GM18873 (cell line): ENCODE data around the gene DDX24.

ENCODE experiments used
- ATAC-seq: cut with Tn5 transposase; IDR thresholded peaks from one replicate; pipeline ENCODE4 v1.9.1; 2021; ENCODE audit warnings: mild to moderate bottlenecking, moderate library complexity, moderate number of reproducible peaks; ENCODE audit not compliant: unreplicated experiment, low FRiP score

DDX24 gene

DNA sequence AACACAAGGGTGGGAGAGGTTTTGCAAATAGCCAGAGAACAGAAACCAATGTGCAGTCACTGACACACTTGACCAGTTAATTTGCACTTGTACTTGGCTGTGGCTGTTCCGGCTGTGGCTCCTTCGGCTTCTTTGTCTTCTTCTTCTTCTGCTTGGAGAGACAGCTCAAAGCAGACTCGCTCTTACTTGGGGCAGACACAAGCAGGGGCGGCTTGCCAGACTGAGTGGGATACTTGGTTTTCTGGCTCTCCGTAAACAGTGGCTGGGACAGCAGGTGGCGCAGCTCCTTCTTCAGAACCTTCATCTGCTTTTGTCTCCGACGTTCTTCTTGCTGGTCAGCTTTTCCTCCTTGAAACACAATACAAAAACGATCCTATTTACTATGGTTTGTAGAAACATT lies 29.9 kb downstream of the DDX24 start:
- ATAC-seq: no peak

GRCh38 chr14:94050231-94050880 lies 30.6 kb downstream of the DDX24 start:
- ATAC-seq: no peak

GRCh38 chr14:94049625-94050023 lies 31.4 kb downstream of the DDX24 start:
- no peak for ATAC-seq

DNA sequence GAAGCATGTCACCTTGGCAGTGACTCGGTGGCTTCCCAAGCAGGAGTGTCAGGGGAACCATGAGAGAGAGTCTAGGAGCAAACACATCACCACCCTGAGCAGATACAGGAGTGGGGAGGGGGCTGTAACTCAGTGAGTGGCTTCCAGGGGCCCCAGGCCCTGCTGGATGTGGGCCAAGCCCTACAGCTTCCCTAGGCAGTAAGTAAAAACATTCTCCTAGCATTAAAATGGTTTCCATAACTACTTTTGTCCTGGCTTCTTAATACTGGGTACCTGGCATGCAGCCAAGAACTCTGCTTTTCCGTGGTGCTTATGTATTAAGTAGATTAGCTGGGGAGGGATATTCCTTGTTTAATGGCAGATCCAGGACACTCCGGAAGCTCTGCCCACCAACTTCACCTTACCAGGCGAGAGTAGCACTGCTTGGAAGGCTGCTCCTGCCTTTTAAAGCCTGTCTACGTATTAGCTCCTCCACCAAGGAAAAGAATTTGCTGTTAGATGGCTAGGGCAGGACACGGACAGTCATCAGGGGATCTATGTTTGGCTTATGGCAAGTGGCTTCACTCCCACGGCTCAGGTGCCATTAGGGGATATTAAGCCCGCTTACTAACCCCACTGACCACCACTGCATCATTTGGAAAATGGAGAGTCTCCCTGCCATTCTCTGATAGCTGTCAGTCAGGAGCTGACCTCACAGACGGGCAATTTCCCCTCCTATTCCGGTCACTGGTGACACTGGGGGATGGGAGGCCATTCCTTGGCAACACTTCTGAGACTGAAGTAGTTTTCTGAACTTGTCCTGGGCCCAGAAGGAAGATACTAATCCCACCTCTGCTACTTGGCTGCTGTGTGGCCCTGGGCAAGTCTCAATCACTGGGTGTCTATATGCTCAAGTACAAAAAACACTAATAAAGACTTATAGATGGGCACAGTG lies 32.0 kb downstream of the DDX24 start:
- no peak for ATAC-seq

DNA sequence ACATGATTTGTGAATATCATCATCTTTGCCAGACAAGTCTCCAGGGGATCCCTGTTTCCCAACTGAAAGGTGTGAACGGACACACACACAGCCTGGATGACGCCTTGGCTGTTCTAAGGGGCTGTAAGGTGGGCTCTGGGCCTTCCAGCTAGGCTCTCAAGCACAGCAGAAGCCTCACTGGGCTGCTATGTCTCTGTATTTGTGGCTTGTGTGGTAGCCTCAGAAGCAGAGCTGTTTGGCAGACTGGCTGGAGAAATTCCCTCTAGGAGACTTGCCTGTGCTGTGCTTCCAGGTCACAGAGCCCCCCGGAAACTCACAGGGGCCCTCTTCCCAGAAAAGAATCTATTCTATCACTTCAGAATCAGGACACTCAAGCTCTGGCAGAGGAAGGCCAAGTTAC lies 33.4 kb downstream of the DDX24 start:
- ATAC-seq: no peak

DNA sequence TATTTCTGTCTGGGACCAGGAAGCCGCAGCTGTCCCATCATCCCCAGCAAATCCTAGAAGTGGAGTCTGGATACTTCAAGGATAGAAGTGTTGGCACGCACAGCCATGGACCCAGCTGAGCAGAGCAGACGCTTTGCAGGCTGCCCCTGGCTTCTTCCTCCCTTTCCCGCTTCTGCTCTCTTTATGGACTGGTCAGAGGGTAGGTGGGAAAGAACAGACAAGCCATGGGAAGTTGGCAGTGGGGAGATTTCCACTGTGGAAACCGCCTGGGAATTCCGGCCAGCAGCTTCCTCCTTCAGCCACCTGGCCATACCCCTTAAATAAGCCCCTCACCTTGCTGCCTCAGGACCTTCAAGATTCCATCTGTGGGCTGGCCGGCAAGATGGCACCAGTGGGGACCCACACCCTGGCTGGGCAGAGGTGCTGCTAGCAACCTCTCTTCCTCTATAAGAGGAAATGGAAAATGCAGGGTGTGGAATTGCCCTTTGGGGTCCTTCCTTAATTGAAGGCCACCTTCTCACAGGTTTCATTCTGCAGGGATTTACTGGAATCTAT lies 34.2 kb downstream of the DDX24 start:
- no peak for ATAC-seq

DNA sequence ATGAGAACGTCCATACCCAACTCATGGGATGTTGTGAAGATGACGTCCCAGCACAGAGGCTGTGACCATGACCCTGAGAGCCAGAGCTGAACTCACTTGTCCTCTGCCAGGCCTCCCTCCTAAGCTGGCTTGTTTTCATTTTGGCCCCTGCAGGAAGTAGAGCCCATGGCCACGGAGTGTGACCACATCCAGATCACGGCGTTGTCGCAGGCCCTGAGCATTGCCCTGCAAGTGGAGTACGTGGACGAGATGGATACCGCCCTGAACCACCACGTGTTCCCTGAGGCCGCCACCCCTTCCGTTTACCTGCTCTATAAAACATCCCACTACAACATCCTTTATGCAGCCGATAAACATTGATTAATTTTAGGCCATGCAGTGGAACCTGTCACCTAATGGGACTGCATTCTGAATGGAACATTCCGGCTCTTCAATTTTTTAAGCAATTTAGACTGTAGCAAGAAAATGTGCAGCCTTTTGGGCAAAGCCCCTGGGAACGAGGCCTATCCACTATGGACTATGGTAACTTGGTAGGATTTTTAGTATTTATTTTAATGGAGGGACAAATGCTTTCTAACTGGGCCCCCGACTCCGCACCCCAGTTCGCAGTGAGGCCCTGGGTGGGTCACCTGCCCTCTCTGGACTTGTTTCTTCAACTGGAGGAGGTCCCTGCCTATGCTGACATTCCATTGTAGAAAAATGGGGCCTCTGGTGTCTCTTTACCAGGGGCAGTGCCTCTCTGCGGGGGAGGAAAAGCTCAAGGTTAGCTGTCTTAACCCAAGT lies 35.2 kb downstream of the DDX24 start:
- ATAC-seq: no peak

- no peak for ATAC-seq
Measured at GRCh38 chr14:94045101-94045500, 35.9 kb downstream of the DDX24 start.

GRCh38 chr14:94044476-94045091 lies 36.4 kb downstream of the DDX24 start:
- ATAC-seq: no peak

GRCh38 chr14:94043756-94044475 lies 37.1 kb downstream of the DDX24 start:
- no peak for ATAC-seq

DNA sequence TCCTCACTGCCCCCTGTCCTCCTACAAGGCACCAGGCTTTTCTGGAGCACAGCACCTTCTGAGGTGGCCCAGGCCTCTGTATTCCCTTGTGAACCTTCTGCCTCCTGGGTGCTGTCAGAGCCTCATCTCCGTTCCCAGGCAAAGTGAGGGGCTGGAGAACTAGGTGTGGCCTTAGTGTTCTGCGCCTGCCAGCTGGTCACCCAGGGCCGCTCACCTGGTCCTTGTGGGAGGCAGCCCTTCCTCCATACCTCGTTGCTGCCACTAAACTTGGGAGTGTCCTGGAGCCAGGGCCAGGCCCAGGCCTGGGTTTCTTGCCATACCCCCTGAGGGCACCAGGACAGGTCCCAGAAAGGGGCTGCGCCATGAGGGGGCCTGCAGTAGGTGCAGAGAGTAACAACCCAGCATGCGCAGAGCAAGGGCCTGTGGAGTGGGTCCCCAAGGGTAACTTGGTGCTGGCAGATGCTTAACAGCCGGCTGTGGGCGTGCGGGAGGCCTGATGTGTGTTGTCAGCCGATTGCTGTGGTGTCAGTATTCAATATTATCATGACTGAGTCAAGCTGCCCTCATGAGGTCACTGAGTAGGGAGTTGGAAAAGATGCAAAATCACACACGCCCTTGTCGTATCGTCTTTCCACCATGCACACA lies 37.8 kb downstream of the DDX24 start:
- ATAC-seq: no peak

DNA sequence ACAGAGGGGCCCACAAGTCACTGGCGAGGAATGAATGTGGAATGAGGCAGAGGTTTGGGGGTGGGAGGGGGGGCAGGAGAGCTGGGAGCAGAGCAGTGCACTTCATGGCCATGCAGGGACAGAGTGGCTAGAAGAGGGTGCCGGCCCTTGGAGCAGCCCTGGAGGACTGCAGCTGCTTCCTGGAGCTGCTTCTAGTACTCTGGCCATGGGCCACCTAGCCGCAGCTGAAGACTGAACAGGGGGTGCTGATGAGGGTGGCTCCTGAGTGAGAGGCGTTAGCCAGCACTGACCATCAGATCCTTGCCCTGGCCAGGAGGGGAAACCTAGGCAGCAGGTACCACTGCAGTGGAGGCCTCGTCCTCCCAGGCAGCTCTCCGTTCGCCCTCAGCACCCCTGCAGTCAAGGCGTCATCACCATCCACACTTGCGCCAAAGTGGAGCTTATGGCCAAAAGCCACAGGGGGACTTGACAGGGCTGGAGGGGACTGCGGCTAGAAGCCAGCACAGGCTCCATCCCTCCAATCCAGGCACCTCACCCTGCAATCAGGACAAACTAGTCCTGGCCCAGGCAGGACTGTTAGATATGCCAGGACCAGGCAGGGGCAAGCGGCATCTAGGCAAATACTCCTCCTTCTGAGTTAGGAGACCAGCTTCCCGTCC lies 38.4 kb downstream of the DDX24 start:
- no peak for ATAC-seq

- no peak for ATAC-seq
Measured at GRCh38 chr14:94041551-94042346, 39.3 kb downstream of the DDX24 start.

DNA sequence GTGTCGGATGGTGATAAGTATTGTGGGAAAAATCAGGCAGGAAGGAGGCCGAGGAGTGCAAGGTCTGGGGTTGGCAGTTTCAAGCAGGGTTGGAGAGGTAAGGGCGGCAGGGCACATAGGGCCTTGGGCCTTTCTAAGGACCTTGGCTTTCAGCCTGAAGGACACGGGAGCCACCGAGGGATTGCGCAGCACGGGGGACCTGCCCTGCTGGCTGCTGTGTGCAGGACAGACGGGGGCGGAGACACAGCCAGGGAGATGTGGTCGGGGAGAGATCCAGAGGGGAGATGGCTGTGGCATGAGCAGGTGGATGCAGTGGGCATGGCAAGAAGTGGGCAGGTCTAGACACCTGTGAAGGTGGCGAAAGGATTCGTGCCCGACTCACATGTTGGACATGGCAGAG lies 40.2 kb downstream of the DDX24 start:
- no peak for ATAC-seq

GRCh38 chr14:94040247-94040646 lies 40.8 kb downstream of the DDX24 start:
- ATAC-seq: no peak

DNA sequence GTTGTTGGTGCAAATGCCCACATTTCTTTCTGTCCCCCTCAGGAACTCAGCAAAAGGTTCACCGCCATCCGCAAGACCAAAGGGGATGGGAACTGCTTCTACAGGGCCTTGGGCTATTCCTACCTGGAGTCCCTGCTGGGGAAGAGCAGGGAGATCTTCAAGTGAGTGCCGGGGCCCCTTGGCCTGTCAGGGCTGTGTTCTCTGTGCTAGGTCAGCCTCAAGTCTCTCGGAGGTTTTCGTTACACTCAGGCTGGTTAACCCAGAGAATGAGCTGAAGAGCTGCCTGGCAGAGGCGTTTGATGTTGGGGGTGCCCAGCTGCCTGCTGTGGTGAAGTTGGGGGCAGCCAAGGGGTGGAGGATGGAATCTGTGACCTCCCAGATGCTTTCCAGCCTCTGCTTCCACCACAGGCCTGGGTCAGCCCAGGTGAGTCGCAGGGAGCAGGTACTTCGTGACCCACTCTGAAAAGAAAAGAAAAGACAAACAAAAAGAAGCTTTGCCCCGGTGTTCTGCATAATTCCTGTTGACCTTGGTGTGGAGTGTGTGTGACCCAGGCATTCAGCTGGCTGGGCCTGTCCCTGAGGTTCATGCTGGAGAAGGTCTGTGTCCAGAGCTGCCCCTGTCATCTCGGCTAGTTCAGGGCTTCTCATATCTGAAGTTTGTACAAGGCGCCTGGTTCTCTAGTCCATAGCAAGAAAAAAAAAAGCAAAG lies 41.9 kb downstream of the DDX24 start:
- no peak for ATAC-seq

DNA sequence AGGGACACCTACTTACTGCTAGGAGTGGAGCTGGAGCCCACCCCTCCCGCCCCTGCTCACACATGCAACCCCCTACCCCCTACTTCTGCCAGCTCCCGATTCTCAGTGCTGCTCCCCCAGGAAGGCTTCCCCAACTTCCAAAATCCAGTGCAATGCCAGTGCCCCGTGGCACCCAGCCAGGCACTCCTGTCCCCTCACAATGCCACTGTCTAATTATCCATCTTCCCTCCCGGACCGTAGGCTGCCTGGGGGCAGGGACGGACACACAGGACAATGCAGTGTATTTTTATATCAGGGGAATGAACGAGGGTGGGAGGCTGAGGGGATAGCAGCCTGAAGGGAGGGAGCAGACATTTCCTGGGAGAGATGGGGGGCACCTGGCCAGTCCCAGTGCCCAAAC lies 42.5 kb downstream of the DDX24 start:
- ATAC-seq: no peak
